Measurements from ENCODE around the gene HES7. TPM values are rescaled to one million over a fixed set of nuclear protein-coding genes. Genes with fewer than 3 reads are reported as not detected.

Gene HES7
- total and polyA plus RNA-seq, 11 donors = 0.17 to 0.76 (median 0.36) TPM; not detected in 5

DNA sequence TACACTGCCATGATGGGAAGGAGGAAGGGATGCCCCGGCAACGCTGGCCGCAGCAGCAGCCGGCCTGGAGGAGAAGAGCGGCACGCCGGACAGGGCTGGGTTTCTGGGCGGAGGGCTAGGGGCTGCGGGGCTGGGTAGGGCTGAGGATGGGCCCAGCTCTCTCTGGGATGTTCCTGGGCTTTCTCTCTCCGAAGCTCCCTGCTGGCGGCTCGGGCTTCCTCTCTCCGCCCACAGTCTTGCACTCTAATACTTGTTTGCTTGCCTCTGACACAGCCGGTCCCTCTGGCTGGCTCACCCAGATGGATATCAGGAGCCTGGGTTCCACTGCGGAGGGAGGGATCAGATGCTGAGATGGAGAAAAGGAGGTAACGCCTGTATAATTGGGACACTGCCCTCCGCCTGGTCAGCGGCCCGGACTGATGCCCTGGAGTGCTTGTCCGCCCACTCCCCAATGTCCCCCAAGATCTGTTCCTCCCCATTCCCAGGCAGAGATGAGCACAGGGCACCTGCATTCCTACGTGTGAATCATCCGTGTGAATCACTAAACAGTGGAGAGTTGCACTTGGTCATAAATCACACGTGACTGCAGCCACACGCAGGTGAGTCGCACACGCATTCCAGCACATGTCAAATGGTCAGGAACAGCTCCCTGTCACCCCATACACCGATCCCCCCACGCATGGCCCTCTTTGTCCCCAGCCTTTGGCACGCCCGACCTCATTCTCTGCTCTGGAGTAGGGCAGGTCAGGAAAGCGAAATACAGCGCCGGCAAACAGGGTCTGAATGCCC lies 5.7 kb downstream of the HES7 start, which contains the start of gene ALOXE3:
ALOXE3 (minus strand) TSS at position 535 of the 789 bp plus-strand sequence; CDS start at position 11, 524 bp downstream.
- peaks cover 7 to 53% (median 35%) of the 10 kb centered on the region in 12 donors for H3K4me1 ChIP-seq
- H3K27me3 ChIP-seq = peaks cover 0 to 60% (median 18%) of the 10 kb centered on the region in 9 donors
- H3K4me3 ChIP-seq = peak within 1 kb of the TSS; percentile 1 to 79 (median 64)
- intact Hi-C loops (cut with DNase I) = loop anchor here in 5 of 10 donors (2.0 to 5.0 kb wide), 4 partner anchors 36 to 174 kb away; no protein-coding TSS in a partner anchor
- no peaks in the 10 kb centered on the region for H3K36me3 ChIP-seq
- 0 to 1% (median 1%) methylated on average over 26 to 33 of the region's 33 CpGs for WGBS, 4 donors
- ATAC-seq = no peak
- TF ChIP-seq, protein P1, sequence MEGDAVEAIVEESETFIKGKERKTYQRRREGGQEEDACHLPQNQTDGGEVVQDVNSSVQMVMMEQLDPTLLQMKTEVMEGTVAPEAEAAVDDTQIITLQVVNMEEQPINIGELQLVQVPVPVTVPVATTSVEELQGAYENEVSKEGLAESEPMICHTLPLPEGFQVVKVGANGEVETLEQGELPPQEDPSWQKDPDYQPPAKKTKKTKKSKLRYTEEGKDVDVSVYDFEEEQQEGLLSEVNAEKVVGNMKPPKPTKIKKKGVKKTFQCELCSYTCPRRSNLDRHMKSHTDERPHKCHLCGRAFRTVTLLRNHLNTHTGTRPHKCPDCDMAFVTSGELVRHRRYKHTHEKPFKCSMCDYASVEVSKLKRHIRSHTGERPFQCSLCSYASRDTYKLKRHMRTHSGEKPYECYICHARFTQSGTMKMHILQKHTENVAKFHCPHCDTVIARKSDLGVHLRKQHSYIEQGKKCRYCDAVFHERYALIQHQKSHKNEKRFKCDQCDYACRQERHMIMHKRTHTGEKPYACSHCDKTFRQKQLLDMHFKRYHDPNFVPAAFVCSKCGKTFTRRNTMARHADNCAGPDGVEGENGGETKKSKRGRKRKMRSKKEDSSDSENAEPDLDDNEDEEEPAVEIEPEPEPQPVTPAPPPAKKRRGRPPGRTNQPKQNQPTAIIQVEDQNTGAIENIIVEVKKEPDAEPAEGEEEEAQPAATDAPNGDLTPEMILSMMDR (IDR thresholded peaks at IDR 0.05) = no peak
- no peak for TF ChIP-seq POLR2A (IDR thresholded peaks at IDR 0.05)
- peak in 1 of 5 donors; percentile 13 for DNase-seq
- H3K27ac ChIP-seq = peak within 1 kb of the TSS; percentile 20 to 85 (median 74)
- H3K9me3 ChIP-seq = no peaks in the 10 kb centered on the region

DNA sequence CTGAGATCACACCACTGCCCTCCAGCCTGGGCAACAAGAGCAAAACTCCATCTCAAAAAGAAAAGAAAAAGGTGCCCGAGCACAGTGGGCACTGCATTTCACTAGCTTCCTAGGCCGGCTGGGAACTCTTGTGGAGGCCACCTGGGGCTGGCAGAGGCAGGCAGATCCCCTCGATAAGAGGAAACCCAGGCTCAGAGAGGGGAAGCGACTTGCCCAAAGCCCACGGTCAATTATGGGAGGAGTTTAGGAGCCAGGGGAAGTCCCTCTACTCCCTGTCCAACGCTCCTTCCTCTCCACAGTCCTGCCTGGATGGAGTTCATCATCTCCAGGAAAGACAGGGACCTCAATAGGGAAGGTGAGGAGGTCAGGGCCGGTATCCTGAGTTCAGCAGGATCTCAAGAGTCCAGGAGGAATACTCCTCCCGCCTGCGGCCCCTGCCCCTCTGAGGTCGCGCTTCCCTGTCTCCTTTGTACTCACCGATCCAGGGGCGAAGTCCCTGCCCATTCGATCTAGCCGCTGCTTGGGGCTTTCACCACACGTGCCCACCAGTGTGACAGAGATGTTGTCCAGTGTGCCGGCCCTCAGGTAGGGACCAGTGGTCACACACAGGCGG lies 6.4 kb downstream of the HES7 start:
- Histone ChIP-seq H3K4me3 (peak overlapping the region in 11 of 12 donors; percentile 36 to 79 (median 65)), H3K4me1 (peaks cover 7 to 46% (median 28%) of the 10 kb centered on the region in 12 donors), H3K9me3 (no peaks in the 10 kb centered on the region), H3K36me3 (no peaks in the 10 kb centered on the region), H3K27me3 (peaks cover under 1 to 56% (median 23%) of the 10 kb centered on the region in 9 donors), H3K27ac (no peak overlapping the region)
- no peak for DNase-seq
- WGBS, 4 donors = 8 to 14% (median 10%) methylated on average over 16 to 18 of the region's 18 CpGs
- ATAC-seq = no peak
- TF ChIP-seq, protein P1 (IDR thresholded peaks at IDR 0.05) = no peak
- no peak for TF ChIP-seq POLR2A (IDR thresholded peaks at IDR 0.05)
- intact Hi-C loops (cut with DNase I) = loop anchor here in 3 of 10 donors (5.0 kb wide), 2 partner anchors 35 to 175 kb away; no protein-coding TSS in a partner anchor

DNA sequence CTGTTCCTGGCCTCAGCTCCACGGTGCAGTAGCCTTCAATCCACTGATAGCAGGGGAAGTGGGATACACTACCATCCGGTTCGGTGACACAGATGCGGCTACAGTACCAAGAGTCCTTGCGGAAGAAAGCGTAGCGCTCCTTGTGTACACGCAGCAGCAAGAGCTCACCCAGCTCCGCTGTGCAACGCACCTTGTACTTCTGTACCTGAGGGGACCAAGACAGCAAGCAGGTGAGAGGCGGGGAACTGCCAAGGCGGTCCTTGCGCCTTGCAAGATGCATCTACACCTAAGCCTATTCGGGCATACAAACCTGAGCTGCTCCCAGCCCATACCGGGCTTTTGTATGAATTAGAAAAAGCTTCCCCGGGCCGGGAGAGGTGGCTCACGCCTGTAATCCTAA lies 7.1 kb downstream of the HES7 start:
- Histone ChIP-seq H3K27me3 (peaks cover 3 to 51% (median 27%) of the 10 kb centered on the region in 9 donors), H3K27ac (no peak overlapping the region), H3K4me3 (no peak overlapping the region), H3K4me1 (peaks cover 6 to 39% (median 26%) of the 10 kb centered on the region in 12 donors), H3K9me3 (no peaks in the 10 kb centered on the region), H3K36me3 (no peaks in the 10 kb centered on the region)
- intact Hi-C loops (cut with DNase I) = loop anchor here in 3 of 10 donors (5.0 kb wide), 2 partner anchors 34 to 176 kb away; no protein-coding TSS in a partner anchor
- TF ChIP-seq POLR2A (IDR thresholded peaks at IDR 0.05) = no peak
- TF ChIP-seq, protein P1 (IDR thresholded peaks at IDR 0.05) = no peak
- ATAC-seq (no peak), DNase-seq (no peak)
- WGBS, 4 donors = 47 to 64% (median 60%) methylated on average over 14 to 18 of the region's 18 CpGs

DNA sequence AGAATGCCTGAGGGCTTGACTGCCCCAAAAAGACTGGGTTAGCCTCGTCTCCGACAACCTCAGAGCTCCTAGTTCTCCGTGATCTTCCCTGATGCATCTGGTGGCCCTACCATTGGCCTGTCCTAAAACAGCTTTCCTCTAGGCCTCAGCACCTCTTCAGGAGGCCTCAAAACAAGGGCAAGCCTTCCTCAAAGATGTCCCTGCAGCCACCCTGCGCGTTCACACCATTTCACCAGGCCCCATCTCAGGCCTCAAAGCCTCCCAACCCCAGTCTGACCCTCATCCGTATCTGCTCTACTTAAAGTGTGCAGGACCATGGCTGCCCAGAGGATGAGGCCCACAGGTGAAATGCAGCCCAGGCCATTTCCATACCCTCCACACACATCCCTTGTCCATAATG lies 13.0 kb downstream of the HES7 start:
- no peak overlapping the region for H3K4me3 ChIP-seq
- H3K27ac ChIP-seq = no peak overlapping the region
- intact Hi-C loops (cut with DNase I) = loop anchor here in 2 of 10 donors (2.0 to 5.0 kb wide), 2 partner anchors 49 to 50 kb away; no protein-coding TSS in a partner anchor
- H3K36me3 ChIP-seq = no peaks in the 10 kb centered on the region
- ATAC-seq (no peak), DNase-seq (no peak)
- H3K9me3 ChIP-seq = no peaks in the 10 kb centered on the region
- peaks cover 0 to 17% (median 7%) of the 10 kb centered on the region in 12 donors for H3K4me1 ChIP-seq
- 90 to 100% (median 93%) methylated on average over 6 of the region's 6 CpGs for WGBS, 4 donors
- TF ChIP-seq POLR2A (IDR thresholded peaks at IDR 0.05) = no peak
- TF ChIP-seq, protein P1 (IDR thresholded peaks at IDR 0.05) = no peak
- H3K27me3 ChIP-seq = peaks cover 15 to 65% (median 50%) of the 10 kb centered on the region in 9 donors
